Mucosa of stomach (tissue), 1 donor: ENCODE data around the gene MAN1B1.
"Not testable (repeated sequence)": the region's sequence is repeated elsewhere in the genome, so short reads cannot be mapped to it uniquely, and the experiment has no call there.

Experiments used
- H3K27me3 ChIP-seq: one replicate; pipeline ENCODE4 v1.7.0; 2013; ENCODE audit warnings: mild to moderate bottlenecking, low read length; ENCODE audit not compliant: control insufficient read depth, insufficient read depth
- H3K36me3 ChIP-seq: one replicate; pipeline ENCODE4 v1.7.0; 2013; ENCODE audit warnings: low read length; ENCODE audit not compliant: control insufficient read depth, insufficient read depth
- H3K4me1 ChIP-seq: one replicate; pipeline ENCODE4 v1.7.0; 2013; ENCODE audit warnings: mild to moderate bottlenecking, low read length; ENCODE audit not compliant: control insufficient read depth, insufficient read depth
- H3K4me3 ChIP-seq: one replicate; pipeline ENCODE4 v1.7.0; 2013; ENCODE audit warnings: low read length
- H3K9ac ChIP-seq: one replicate; pipeline ENCODE4 v1.7.0; 2013; ENCODE audit warnings: mild to moderate bottlenecking, low read length, moderate library complexity
- H3K9me3 ChIP-seq: one replicate; pipeline ENCODE4 v1.7.0; 2013; ENCODE audit warnings: mild to moderate bottlenecking, low read length, moderate library complexity; ENCODE audit not compliant: control insufficient read depth
- donor health status: Pancreatic carcinoma.

MAN1B1 gene

DNA sequence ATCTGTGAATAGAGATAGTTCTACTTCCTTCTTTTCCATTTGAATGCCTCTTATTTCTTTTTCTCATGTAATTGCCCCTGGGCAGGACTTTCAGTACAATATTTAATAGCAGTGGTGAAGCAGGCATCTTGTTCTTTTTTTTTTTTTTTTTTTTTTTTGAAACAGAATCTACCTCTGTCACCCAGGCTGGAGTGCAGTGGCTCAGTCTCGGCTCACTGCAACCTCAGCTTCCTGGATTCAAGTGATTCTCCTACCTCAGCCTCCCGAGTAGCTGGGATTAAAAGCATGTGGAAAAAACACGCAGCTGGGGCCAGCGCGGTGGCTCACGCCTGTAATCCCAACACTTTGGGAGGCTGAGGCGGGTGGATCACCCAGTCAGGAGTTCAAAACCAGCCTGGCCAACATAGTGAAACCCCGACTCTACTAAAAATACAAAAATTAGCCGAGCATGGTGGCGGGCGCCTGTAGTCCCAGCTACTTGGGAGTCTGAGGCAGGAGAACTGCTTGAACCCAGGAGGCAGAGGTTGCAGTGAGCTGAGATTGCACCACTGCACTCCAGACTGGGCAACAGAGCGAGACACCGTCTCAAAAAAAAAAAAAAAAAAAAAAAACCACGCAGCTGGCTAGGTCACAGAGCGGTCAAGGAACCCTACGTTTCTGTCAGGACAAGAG is 36.1 kb downstream of the MAN1B1 start:
- not testable (repeated sequence) for H3K4me3 ChIP-seq, H3K36me3 ChIP-seq, H3K9ac ChIP-seq, H3K9me3 ChIP-seq, H3K27me3 ChIP-seq
- peaks cover 12% of the 10 kb centered on the region for H3K4me1 ChIP-seq

- H3K4me3 ChIP-seq: no peak overlapping the region
- no peaks in the 10 kb centered on the region for H3K9me3 ChIP-seq
- H3K4me1 ChIP-seq: peaks cover 17% of the 10 kb centered on the region
- no peak overlapping the region for H3K9ac ChIP-seq
- H3K27me3 ChIP-seq: no peaks in the 10 kb centered on the region
- H3K36me3 ChIP-seq: no peaks in the 10 kb centered on the region
Observed at GRCh38 chr9:137123468-137123837, 36.7 kb downstream of the MAN1B1 start.

DNA sequence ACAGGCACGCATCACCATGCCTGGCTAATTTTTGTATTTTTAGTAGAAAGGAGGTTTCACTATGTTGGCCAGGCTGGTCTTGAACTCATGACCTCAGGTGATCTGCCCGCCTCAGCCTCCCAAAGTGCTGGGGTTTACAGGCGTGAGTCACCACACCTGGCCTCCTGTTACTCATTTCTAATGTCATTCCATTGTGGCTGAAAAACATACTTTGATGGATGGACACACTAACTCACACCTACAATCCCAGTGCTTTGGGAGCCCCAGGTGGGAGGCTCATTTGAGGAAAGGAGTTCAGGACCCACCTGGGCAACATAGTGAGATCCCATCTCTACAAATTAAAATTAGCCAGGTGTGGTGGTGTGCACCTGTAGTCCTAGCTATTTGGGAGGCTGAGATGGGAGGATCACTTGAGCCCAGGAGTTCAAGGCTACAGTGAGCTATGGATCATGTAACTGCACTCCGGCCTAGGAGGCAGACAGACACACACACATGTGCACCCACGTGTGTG is 37.2 kb downstream of the MAN1B1 start:
- peaks cover 20% of the 10 kb centered on the region for H3K4me1 ChIP-seq
- not testable (repeated sequence) for H3K4me3 ChIP-seq, H3K36me3 ChIP-seq, H3K27me3 ChIP-seq, H3K9me3 ChIP-seq, H3K9ac ChIP-seq

DNA sequence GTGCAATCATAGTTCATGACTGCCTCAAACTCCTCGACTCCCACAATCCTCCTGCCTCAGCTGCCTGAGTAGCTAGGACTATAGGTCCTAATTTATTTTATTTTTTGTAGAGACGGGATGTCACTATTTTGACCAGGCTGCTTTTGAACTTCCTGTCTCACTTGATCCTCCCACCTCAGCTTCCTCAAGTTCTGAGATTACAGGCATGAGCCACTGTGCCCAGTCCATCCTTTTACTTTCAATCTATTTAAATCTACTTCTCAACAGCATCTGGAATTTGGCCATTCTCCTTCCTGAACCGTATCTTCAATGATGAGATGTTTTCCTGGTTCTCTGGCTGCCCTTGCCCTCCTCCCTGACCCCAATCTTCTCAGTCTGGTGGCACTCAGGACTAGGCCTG is 40.0 kb downstream of the MAN1B1 start:
- Histone ChIP-seq H3K4me1 (peaks cover 25% of the 10 kb centered on the region), H3K36me3 (no peaks in the 10 kb centered on the region), H3K4me3 (peak overlapping the region; percentile 18), H3K9me3 (no peaks in the 10 kb centered on the region), H3K9ac (peak overlapping the region; percentile 70), H3K27me3 (no peaks in the 10 kb centered on the region)

DNA sequence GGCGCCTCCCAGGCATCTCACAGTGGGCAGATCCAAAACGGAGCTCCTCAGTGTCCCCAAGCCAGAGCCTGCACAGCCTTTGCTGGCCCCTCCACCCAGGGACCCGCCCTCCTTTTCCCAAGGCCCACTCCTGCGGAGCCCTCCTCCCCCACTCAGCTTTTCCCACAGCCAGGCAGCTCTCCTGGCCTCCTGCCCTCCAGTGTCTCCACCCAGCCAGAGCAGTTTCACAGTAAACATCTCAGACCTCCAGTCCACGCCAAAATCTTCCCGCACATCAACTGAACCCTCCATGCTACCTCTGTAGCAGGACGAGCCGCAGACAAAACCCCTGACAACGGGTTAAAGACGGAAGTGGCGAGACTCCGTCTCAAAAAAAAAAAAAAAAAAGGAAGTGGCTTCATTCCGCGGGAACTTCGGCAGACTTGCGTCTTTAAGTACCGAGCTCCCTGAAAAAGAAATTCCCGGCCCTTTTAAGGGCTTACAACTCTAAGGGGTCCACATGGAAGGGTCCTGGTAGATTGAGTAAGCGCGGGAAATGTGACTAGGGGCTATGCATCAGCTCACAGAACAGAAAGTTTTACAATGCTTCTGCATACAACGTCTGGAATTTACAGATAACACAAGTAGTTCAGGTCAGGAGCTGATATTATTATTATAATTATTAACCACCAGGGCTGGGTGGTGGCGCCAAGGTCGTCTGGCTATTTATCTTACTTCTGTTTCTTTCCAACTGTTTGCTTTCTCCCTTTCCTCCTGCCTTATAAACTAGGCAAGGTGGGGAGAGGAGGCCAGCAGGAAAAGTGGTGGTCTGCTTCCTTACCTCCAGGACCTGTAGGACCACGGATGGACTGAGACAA is 40.7 kb downstream of the MAN1B1 start:
- Histone ChIP-seq H3K9ac (peak overlapping the region; percentile 70), H3K9me3 (no peaks in the 10 kb centered on the region), H3K4me1 (peaks cover 25% of the 10 kb centered on the region), H3K4me3 (peak overlapping the region; percentile 77), H3K27me3 (no peaks in the 10 kb centered on the region), H3K36me3 (no peaks in the 10 kb centered on the region)

DNA sequence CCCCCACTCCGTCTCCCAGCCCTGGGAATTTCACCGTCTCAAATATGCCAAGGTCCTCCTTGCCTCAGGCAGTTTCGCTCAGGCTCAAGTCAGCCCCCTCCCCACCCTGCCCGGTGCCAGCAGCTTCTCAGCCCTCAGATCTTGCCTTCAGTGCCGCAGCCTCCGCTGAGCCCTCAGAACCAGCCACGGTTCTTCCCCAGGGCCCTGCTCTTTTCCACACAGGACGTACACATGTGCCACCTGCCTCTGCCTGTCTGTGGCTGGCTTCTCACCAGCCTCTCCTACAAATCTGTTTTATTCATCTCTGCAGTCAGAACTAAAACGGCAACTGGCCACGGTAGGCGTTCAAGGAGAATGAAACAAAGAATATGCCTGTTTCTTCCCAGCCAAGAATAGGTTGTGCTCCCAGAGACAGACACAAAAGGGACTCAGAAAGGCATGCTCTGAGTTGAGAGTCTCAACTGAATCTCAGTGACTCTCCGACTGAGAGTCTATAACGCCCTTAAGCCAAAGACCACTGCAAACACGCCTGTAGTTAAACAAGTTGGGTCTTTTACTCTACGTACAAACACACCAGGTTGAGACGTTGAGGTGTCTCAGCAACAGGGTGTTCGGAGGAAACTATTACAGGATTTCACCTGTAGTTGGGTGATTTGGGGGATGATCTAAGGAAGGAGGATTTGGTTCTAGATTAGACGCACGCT is 41.5 kb downstream of the MAN1B1 start:
- Histone ChIP-seq H3K27me3 (no peaks in the 10 kb centered on the region), H3K9me3 (no peaks in the 10 kb centered on the region), H3K9ac (peak overlapping the region; percentile 70), H3K36me3 (no peaks in the 10 kb centered on the region), H3K4me1 (peaks cover 25% of the 10 kb centered on the region), H3K4me3 (peak overlapping the region; percentile 77)

GRCh38 chr9:137128862-137129455 is 42.2 kb downstream of the MAN1B1 start:
- H3K4me3 ChIP-seq: peak overlapping the region; percentile 77
- H3K36me3 ChIP-seq: no peaks in the 10 kb centered on the region
- peak overlapping the region; percentile 70 for H3K9ac ChIP-seq
- no peaks in the 10 kb centered on the region for H3K27me3 ChIP-seq
- peaks cover 25% of the 10 kb centered on the region for H3K4me1 ChIP-seq
- no peaks in the 10 kb centered on the region for H3K9me3 ChIP-seq

DNA sequence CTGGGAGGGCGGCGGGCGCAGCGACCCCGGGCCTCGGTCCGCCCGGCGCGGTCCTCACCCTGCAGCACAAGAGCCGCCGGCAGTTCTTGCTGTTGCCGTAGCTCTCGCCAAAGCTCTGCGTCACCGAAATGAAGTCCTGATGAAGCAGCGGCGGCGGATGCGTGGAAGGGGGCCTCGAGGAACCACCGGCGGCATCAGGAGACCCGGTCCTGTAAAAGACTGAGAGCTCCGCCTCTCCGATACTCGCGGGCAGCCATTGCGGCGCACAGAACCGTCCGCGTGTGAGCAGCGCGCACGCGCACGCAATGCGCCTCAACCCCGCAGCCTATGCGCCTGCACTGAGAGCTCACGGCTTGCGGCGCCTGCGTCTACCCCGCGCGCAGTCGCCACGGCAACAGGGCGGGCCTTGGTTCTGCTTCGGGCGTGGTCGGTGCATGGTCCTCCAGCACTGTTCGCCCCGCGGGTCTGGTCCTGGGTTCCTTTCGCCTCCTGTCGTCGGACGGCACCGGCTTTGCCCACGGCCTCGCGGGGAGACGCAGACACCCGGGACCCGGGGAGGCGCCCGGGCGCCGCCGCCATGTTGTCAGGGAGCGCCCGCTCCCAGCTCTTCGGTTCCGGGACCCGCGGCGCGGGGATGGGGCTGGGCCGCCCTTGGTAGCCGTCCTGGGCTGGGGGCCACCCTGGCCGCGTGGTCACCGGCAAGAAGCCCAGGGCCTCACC is 42.8 kb downstream of the MAN1B1 start:
- peak overlapping the region; percentile 70 for H3K9ac ChIP-seq

GRCh38 chr9:137130176-137130755 is 43.5 kb downstream of the MAN1B1 start:
- Histone ChIP-seq H3K36me3 (no peaks in the 10 kb centered on the region), H3K9me3 (no peaks in the 10 kb centered on the region), H3K27me3 (no peaks in the 10 kb centered on the region), H3K4me3 (peak overlapping the region; percentile 77), H3K9ac (no peak overlapping the region), H3K4me1 (peaks cover 25% of the 10 kb centered on the region)

More for the DNA sequence above, 42.8 kb downstream of the MAN1B1 start:
- H3K4me3 ChIP-seq: peak overlapping the region; percentile 77
- peaks cover 25% of the 10 kb centered on the region for H3K4me1 ChIP-seq
- H3K27me3 ChIP-seq: no peaks in the 10 kb centered on the region
- H3K9me3 ChIP-seq: no peaks in the 10 kb centered on the region
- H3K36me3 ChIP-seq: no peaks in the 10 kb centered on the region

DNA sequence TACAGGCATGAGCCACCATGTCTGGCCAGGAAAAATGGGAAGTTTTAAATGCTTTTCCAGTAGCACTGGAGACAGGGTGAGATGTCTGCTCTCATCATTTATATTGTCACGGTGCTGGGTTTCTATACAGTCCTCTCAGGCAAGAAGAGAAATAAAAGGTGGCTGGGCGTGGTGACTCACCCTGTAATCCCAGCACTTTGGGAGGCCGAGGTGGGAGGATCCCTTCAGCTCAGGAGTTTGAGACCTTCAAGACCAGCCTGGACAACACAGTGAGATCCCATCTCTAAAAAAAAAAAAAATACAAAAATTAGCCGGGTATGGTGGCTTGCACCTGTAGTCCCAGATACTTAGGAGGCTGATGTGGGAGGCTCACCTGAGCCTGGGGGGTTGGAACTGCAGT is 47.4 kb downstream of the MAN1B1 start:
- H3K9ac ChIP-seq: no peak overlapping the region
- no peaks in the 10 kb centered on the region for H3K9me3 ChIP-seq
- H3K27me3 ChIP-seq: peaks cover 32% of the 10 kb centered on the region
- peaks cover 5% of the 10 kb centered on the region for H3K4me1 ChIP-seq
- no peak overlapping the region for H3K4me3 ChIP-seq
- no peaks in the 10 kb centered on the region for H3K36me3 ChIP-seq

- not testable (repeated sequence) for H3K4me3 ChIP-seq, H3K9me3 ChIP-seq, H3K36me3 ChIP-seq, H3K9ac ChIP-seq, H3K4me1 ChIP-seq
- H3K27me3 ChIP-seq: peaks cover 41% of the 10 kb centered on the region
Observed at GRCh38 chr9:137135154-137135553, 48.4 kb downstream of the MAN1B1 start.
